GM19351 (cell line): ENCODE measurements around the gene TSPAN18.

Experiments
- ATAC-seq: cut with Tn5 transposase; IDR thresholded peaks from one replicate; pipeline ENCODE4 v1.9.1; 2021; ENCODE audit warnings: mild to moderate bottlenecking, moderate library complexity; ENCODE audit not compliant: unreplicated experiment

The TSPAN18 gene

GRCh38 chr11:44971185-44971584 lies 244.4 kb downstream of the TSPAN18 start:
- ATAC-seq = no peak

GRCh38 chr11:44972746-44973435 lies 246.1 kb downstream of the TSPAN18 start:
- ATAC-seq = no peak

DNA sequence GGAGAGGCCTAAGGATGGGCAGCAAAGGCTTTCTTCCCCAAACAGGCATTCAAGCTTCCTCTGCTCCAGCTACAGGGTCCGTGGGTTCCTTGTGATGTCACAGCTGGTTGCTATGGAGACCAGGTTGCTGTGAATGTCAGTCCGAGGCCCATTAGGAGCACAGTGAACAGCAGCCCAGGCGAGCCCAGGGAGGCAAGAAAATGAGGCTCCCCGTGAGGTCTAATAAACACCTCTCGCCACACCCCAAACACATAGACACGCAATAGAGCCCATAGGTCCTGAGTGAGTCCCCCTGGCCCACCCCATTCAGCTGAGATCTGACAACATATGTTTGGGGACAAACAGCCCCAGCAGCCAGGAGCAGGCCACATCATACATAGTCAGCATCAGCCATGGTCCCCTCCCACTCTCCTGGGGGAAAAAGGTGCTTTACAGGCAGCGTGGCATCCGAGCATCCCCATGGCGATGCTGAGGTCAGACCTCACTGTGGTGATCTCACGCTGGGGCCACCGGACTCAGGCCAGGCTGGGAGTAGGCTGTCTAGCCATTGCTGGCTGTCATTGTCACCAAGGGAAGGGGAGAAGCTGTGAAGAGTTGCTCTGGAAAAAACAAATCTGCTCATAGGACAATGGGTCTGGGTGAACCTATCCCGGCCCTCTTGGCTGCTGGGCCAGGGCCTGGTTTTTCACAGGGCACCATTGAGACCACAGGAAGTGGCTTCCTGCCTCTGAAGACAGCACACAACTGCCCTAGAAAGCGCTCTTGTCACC lies 247.1 kb downstream of the TSPAN18 start:
- no peak for ATAC-seq

GRCh38 chr11:44974402-44975000 lies 247.7 kb downstream of the TSPAN18 start:
- ATAC-seq = no peak

GRCh38 chr11:44976576-44976975 lies 249.8 kb downstream of the TSPAN18 start:
- no peak for ATAC-seq

- ATAC-seq = no peak
Measured at GRCh38 chr11:44977493-44977984, 250.8 kb downstream of the TSPAN18 start.

DNA sequence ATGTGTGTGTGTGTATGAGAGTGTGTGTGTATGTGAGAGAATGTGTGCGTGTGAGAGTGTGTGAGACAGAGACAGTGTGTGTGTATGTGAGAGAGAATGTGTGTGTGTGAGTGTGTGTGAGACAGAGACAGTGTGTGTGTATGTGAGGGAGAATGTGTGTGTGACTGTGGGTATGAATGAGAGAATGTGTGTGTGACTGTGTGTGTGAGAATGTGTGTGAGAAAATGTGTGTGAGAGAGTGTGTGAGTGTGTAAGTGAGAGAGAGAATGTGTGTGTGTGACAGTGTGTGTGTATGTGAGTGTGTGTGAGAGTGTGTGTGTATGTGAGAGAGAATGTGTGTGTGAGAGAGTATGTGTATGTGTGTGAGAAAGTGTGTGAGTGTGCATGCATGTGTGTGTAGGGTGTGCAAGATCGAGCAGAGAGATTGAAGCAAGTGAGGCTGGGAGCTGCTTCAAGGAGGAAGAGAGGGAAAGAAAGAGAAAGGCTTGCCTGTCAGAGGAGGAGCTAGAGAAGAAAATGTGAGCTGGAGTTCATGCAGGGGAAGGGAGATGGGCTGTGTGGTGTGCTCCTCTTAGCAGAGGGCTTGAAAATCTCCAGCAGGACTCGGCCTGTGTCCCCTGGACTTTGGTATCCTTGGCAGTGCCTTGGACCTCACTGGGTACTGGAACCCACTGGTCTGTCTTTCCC lies 251.7 kb downstream of the TSPAN18 start:
- no peak for ATAC-seq

GRCh38 chr11:44978961-44979331 lies 252.2 kb downstream of the TSPAN18 start:
- ATAC-seq = no peak

GRCh38 chr11:44979543-44980399 lies 253.0 kb downstream of the TSPAN18 start:
- ATAC-seq = no peak

GRCh38 chr11:44980533-44981427 lies 254.0 kb downstream of the TSPAN18 start:
- ATAC-seq = no peak
